Chondrocyte (in vitro differentiated cells): ENCODE results near the gene HRH3. TPM values are rescaled to one million over a fixed set of nuclear protein-coding genes. Genes with fewer than 3 reads are reported as not detected.

Experiments
- DNase-seq: peaks from one replicate; pipeline ENCODE4 v3.0.0; 2021; ENCODE audit warnings: mixed read lengths, low spot score
- H3K27ac Mint-ChIP-seq: one replicate; pipeline ENCODE4 v1.8.0; 2021; ENCODE audit warnings: mild to moderate bottlenecking, moderate library complexity, mixed read lengths; ENCODE audit not compliant: unreplicated experiment
- H3K27me3 Mint-ChIP-seq: 2 replicates; pipeline ENCODE4 v1.8.0; 2021; ENCODE audit warnings: low read depth, mixed read lengths
- H3K36me3 Mint-ChIP-seq: 2 replicates; pipeline ENCODE4 v1.8.0; 2021; ENCODE audit warnings: low read depth, mixed read lengths
- H3K4me1 Mint-ChIP-seq: 2 replicates; pipeline ENCODE4 v1.8.0; 2021; ENCODE audit warnings: low read depth, mild to moderate bottlenecking, mixed read lengths
- H3K4me3 Mint-ChIP-seq: one replicate; pipeline ENCODE4 v1.8.0; 2021; ENCODE audit warnings: mild to moderate bottlenecking, moderate library complexity, mixed read lengths; ENCODE audit not compliant: unreplicated experiment
- H3K9me3 Mint-ChIP-seq: 2 replicates; pipeline ENCODE4 v1.8.0; 2021; ENCODE audit warnings: low read depth, mixed read lengths
- total RNA-seq: library from RNA; stranded (reverse); gene quantifications from 3 replicates; pipeline ENCODE4 v1.2.1, GENCODE V29; 2021
- TF ChIP-seq, protein P1 (sequence below): fragments of 200-600 bp; sonication (generic); IDR thresholded peaks from 2 replicates; pipeline ENCODE4 v1.5.0; 2021; ENCODE audit warnings: antibody characterized with exemption, mild to moderate bottlenecking, moderate library complexity

Gene HRH3
- total RNA-seq, 1 donor from 2014 or later, result not detected

DNA sequence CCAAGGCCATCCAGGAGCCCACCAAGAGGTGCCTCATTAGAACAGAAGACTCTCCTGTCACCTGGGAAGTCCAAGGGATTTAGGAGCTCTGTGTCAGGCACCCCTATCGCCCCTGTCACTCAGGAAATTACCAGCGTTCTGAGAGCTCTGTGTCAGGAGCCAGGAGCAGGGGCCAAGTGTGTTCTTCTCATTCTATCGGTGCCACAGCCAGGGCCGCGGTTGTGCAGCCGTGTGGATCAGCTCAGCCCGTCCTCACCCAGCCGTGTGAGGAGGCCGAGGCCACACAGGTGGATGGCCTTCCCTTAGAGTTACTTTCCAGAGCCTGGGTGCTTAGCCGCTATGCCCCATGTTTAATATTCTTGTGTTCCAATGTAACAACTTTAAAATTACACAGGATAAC lies 27.4 kb downstream of the HRH3 start:
- TF ChIP-seq, protein P1, sequence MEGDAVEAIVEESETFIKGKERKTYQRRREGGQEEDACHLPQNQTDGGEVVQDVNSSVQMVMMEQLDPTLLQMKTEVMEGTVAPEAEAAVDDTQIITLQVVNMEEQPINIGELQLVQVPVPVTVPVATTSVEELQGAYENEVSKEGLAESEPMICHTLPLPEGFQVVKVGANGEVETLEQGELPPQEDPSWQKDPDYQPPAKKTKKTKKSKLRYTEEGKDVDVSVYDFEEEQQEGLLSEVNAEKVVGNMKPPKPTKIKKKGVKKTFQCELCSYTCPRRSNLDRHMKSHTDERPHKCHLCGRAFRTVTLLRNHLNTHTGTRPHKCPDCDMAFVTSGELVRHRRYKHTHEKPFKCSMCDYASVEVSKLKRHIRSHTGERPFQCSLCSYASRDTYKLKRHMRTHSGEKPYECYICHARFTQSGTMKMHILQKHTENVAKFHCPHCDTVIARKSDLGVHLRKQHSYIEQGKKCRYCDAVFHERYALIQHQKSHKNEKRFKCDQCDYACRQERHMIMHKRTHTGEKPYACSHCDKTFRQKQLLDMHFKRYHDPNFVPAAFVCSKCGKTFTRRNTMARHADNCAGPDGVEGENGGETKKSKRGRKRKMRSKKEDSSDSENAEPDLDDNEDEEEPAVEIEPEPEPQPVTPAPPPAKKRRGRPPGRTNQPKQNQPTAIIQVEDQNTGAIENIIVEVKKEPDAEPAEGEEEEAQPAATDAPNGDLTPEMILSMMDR, result no peak
- H3K36me3 Mint-ChIP-seq, result peaks cover 6% of the 10 kb centered on the region
- no peak overlapping the region for H3K4me3 Mint-ChIP-seq
- peak; percentile 53 for DNase-seq
- no peaks in the 10 kb centered on the region for H3K27me3 Mint-ChIP-seq
- peaks cover 8% of the 10 kb centered on the region for H3K4me1 Mint-ChIP-seq
- H3K27ac Mint-ChIP-seq, result no peak overlapping the region
- no peaks in the 10 kb centered on the region for H3K9me3 Mint-ChIP-seq

DNA sequence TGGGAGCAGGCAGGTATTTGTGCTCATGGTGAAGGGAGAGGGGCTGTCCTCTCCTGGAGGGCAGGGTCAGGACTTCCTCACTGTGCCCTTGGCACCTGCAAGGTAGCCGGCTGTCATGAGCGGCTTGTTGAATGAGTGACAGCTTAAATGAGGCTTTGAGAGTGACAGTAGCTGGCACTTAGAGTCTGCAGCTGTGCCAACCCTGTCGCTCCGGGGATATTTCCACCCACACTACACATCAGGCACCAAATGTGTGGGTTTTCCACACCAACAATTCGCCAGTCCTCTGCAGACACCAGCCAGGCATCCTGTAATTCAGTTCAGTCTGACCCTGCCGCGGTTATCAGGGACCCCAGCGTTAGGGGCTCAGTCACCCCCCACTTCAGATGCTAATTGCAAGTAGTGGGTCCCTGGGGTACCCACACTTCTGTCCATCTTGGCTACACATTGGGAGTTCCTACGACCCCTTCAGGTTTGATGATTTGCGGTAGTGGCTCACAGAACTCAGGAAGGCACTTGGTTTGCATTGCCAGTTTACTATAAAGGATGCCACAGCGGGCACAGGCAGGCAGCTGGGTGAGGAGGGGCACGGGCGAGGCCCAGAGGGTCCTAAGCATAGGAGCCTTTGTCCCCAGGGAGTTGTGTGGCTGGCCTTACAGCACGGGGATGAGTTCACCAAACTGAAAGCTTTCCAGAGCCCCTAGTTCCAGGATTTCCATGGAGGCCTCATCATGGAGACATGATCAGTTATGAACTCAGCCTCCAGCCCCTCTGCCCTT lies 28.1 kb downstream of the HRH3 start:
- peaks cover 15% of the 10 kb centered on the region for H3K4me1 Mint-ChIP-seq
- peak; percentile 59 for DNase-seq
- peaks cover 6% of the 10 kb centered on the region for H3K36me3 Mint-ChIP-seq
- H3K27ac Mint-ChIP-seq, result no peak overlapping the region
- no peak overlapping the region for H3K4me3 Mint-ChIP-seq
- no peaks in the 10 kb centered on the region for H3K9me3 Mint-ChIP-seq
- H3K27me3 Mint-ChIP-seq, result no peaks in the 10 kb centered on the region
- TF ChIP-seq, protein P1, result no peak

DNA sequence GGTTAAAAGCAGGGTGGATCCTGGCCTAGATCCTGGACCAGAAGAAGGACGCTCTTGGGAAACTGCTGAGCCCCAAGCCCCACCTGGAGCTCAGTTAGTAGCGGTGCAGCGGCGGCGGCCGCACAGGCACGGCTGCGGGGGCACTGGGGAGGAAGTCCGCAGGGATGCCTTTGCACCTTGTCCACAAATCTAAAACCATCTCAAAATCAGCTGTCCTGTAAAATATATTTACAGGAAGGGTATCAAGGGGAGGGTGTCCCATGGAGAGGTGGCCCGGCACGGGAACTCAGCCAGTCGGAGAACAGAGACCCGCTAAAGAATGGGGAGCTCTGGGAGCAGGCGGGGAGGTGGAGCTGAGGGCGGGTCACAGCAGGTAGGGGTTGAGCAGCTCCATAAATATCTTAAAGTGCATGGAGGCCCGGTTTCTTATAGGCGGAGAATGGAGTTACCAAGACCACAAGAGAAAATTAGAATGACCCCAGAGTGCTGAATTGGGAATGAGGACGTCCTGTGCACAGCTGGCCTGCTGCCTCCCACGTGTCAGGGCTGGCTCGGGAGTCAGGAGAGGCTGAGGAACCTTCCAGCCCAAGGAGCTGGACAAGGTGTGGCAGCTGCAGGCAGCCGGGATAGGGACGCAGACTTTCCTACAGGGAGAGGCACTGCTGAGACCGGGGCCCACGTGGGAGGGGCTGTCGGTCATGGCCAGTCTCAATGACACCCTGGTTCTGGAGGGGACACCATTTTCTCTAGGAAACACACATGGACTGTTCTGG lies 29.3 kb downstream of the HRH3 start:
- TF ChIP-seq, protein P1, result no peak
- H3K36me3 Mint-ChIP-seq, result peaks cover 6% of the 10 kb centered on the region
- H3K27ac Mint-ChIP-seq, result no peak overlapping the region
- peaks cover 22% of the 10 kb centered on the region for H3K4me1 Mint-ChIP-seq
- DNase-seq, result peak; percentile 71
- no peaks in the 10 kb centered on the region for H3K27me3 Mint-ChIP-seq
- no peaks in the 10 kb centered on the region for H3K9me3 Mint-ChIP-seq
- no peak overlapping the region for H3K4me3 Mint-ChIP-seq

DNA sequence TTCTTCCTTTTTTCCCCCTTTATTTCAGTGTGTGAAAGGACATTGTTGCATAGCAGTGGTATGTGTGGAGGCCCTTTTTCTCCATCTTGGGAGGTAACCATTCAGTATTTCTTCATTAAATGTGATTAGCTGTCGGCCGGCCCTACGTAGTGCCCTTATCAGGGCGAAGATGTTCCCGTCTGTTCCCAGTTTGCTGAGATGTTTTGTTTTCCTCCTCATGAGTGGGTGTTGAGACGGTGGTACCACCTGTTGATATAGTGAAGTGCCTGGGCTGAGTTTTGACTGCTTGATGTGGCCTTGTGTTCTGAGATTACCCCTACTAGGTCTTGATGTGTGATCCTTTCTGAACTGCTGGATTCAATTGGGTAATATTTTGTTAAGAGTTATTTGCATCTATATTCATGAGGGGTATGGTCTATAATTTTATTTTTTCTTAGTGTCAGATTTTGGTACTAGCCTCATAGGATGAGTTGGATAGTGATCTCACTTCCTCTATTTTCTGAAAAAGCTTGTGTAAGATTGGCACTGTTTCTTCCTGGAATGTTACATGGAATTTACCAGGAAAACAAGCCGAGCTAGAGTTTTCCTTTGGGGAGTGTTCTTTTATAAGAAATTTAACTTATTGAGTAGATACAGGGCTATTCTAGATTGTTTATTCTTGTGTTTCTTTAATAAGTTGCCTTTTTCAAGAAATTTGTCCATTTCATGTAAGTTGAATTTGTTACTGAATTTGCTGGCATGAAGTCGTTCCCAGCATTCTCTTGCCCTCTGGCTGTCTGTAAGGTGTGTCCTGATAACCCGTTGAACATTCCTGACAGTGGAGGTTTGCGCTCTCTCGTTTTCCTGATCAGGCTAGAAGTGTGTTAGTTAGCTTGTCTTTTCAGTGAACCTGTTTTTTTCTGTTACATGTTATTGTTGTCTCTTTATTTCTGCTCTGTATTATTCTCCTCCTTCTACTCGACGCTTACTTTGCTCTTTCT lies 32.9 kb downstream of the HRH3 start:
- TF ChIP-seq, protein P1, result no peak
- peaks cover 3% of the 10 kb centered on the region for H3K36me3 Mint-ChIP-seq
- H3K4me1 Mint-ChIP-seq, result peaks cover 43% of the 10 kb centered on the region
- DNase-seq, result peak; percentile 5
- H3K4me3 Mint-ChIP-seq, result peak overlapping the region; percentile 56
- no peaks in the 10 kb centered on the region for H3K9me3 Mint-ChIP-seq
- no peaks in the 10 kb centered on the region for H3K27me3 Mint-ChIP-seq
- peak overlapping the region; percentile 83 for H3K27ac Mint-ChIP-seq

DNA sequence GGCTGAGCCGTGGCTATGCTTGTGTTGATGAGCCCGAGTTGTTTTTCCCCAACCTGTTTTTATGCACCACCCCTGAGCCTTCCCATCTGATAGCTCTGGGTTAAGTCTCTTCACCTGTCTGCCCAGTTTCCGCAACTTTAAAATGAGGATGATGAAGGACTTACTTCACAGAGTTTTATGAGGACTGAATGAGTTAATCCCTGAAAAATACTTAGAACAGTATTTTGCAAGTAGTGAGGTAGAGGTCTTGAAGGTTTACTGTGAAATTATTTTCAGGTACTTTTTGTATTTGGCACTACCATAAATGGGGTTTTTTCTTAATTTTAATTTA lies 34.0 kb downstream of the HRH3 start:
- TF ChIP-seq, protein P1, result no peak
- H3K36me3 Mint-ChIP-seq, result peaks cover 3% of the 10 kb centered on the region
- H3K9me3 Mint-ChIP-seq, result no peaks in the 10 kb centered on the region
- H3K4me1 Mint-ChIP-seq, result peaks cover 49% of the 10 kb centered on the region
- H3K4me3 Mint-ChIP-seq, result no peak overlapping the region
- H3K27ac Mint-ChIP-seq, result no peak overlapping the region
- no peak for DNase-seq
- H3K27me3 Mint-ChIP-seq, result no peaks in the 10 kb centered on the region
